HEK293T (cell line): ENCODE results near the gene ARSD.

Experiments
- BHLHE40 ChIP-seq: fragments of 450-650 bp; IDR thresholded peaks from 2 replicates; pipeline ENCODE4 v1.6.1; 2016; ENCODE audit warnings: mild to moderate bottlenecking, moderate library complexity, borderline replicate concordance
- ELF4 ChIP-seq: fragments of 450-650 bp; IDR thresholded peaks from 2 replicates; pipeline ENCODE4 v1.6.1; 2017; ENCODE audit warnings: antibody characterized with exemption
- HDGF ChIP-seq: fragments of 450-650 bp; IDR thresholded peaks from 2 replicates; pipeline ENCODE4 v1.6.1; 2017; ENCODE audit warnings: antibody characterized with exemption, borderline replicate concordance
- NFRKB ChIP-seq: fragments of 450-650 bp; IDR thresholded peaks from 2 replicates; pipeline ENCODE4 v1.6.1; 2016; ENCODE audit warnings: mild to moderate bottlenecking, moderate library complexity
- PKNOX1 ChIP-seq: fragments of 450-650 bp; IDR thresholded peaks from 2 replicates; pipeline ENCODE4 v1.6.1; 2016
- SP1 ChIP-seq: fragments of 450-650 bp; IDR thresholded peaks from 2 replicates; pipeline ENCODE4 v1.6.1; 2017
- TARDBP ChIP-seq: fragments of 450-650 bp; IDR thresholded peaks from 2 replicates; pipeline ENCODE4 v1.6.1; 2016

GRCh38 chrX:2889045-2889605 is 40.0 kb downstream of the ARSD start:
- TF ChIP-seq BHLHE40 (no peak), PKNOX1 (no peak), SP1 (no peak), NFRKB (no peak), TARDBP (no peak), HDGF (no peak), ELF4 (no peak)
